A673 (cell line): ENCODE measurements around the gene PM20D1. TPM values are rescaled to one million over a fixed set of nuclear protein-coding genes. Genes with fewer than 3 reads are reported as not detected.
"Not testable (repeated sequence)": the region's sequence is repeated elsewhere in the genome, so short reads cannot be mapped to it uniquely, and the experiment has no call there.

Experiments
- BruUV-seq: library from RNA; stranded (reverse); fragments of 400-500 nt; replicated peaks from 2 replicates; lab custom pipeline; 2021; lab: Mats Ljungman, UMichigan
- CTCF ChIA-PET: fragments of 300-600 bp; sonication (Branson Sonifier 250); formaldehyde crosslinking; loops from one replicate; lab custom pipeline; 2022; ENCODE audit warnings: antibody characterized with exemption; lab: Charles Lee
- POLR2A ChIA-PET: fragments of 300-600 bp; sonication (Branson Sonifier 250); formaldehyde crosslinking; loops from one replicate; lab custom pipeline; 2022; ENCODE audit warnings: antibody characterized with exemption; ENCODE audit not compliant: low non-redundant PET; lab: Charles Lee
- DNase-seq: peaks from one replicate; pipeline ENCODE4 v3.0.0-alpha.2; 2015; ENCODE audit warnings: low spot score
- H3K27ac ChIP-seq: fragments of 200-600 bp; sonication (generic); 2 replicates; pipeline ENCODE4 v1.5.1; 2016; ENCODE audit warnings: mixed run types, low read depth, mild to moderate bottlenecking, mixed read lengths, antibody characterized with exemption, low read length; ENCODE audit not compliant: poor library complexity, severe bottlenecking
- H3K27me3 ChIP-seq: fragments of 200-600 bp; sonication (generic); replicated peaks from 2 replicates; pipeline ENCODE4 v1.6.1; 2017; ENCODE audit warnings: mixed run types, low read depth, mild to moderate bottlenecking, mixed read lengths, antibody characterized with exemption, low read length; ENCODE audit not compliant: insufficient read depth, poor library complexity
- H3K36me3 ChIP-seq: fragments of 200-600 bp; sonication (generic); 2 replicates; pipeline ENCODE4 v1.6.1; 2016; ENCODE audit warnings: mixed run types, mild to moderate bottlenecking, mixed read lengths, antibody characterized with exemption, low read length; ENCODE audit not compliant: insufficient read depth, poor library complexity, severe bottlenecking
- H3K4me1 ChIP-seq: fragments of 200-600 bp; sonication (generic); 2 replicates; pipeline ENCODE4 v1.6.1; 2017; ENCODE audit warnings: mixed run types, mild to moderate bottlenecking, mixed read lengths, antibody characterized with exemption, low read length; ENCODE audit not compliant: insufficient read depth, poor library complexity, severe bottlenecking
- H3K4me3 ChIP-seq: fragments of 200-600 bp; sonication (generic); 2 replicates; pipeline ENCODE4 v1.5.1; 2016; ENCODE audit warnings: low read depth, mixed run types, mild to moderate bottlenecking, mixed read lengths, low read length; ENCODE audit not compliant: poor library complexity, severe bottlenecking
- H3K9me3 ChIP-seq: fragments of 200-600 bp; sonication (generic); 2 replicates; pipeline ENCODE4 v1.6.1; 2016; ENCODE audit warnings: mixed run types, low read depth, mild to moderate bottlenecking, mixed read lengths, antibody characterized with exemption, low read length; ENCODE audit not compliant: poor library complexity, severe bottlenecking
- EZH2 ChIP-seq: fragments of 200-600 bp; sonication (generic); IDR thresholded peaks from 2 replicates; pipeline ENCODE4 v1.6.1; 2017; ENCODE audit warnings: borderline replicate concordance, low read depth, mild to moderate bottlenecking, mixed read lengths, antibody characterized with exemption, low read length; ENCODE audit not compliant: poor library complexity, severe bottlenecking
- intact Hi-C: fragments of 100-400 bp; cut with micrococcal nuclease; formaldehyde crosslinking; loops from one replicate; pipeline ENCODE4 v1.10.0; 2022; ENCODE audit not compliant: unreplicated experiment
- total RNA-seq: library from RNA; stranded (reverse); gene quantifications from 2 replicates; pipeline ENCODE4 v1.2.3, GENCODE V29; 2021
- TF ChIP-seq, protein P1 (sequence below): fragments of 300-800, 200-600 bp; sonication (generic); conservative IDR thresholded peaks from 2 replicates; pipeline ENCODE4 v1.5.1; 2017; ENCODE audit warnings: low read depth, mild to moderate bottlenecking, antibody characterized with exemption, low read length, moderate library complexity, mixed read lengths

Gene PM20D1
- total RNA-seq, 1 experiment from 2014 or later = not detected

DNA sequence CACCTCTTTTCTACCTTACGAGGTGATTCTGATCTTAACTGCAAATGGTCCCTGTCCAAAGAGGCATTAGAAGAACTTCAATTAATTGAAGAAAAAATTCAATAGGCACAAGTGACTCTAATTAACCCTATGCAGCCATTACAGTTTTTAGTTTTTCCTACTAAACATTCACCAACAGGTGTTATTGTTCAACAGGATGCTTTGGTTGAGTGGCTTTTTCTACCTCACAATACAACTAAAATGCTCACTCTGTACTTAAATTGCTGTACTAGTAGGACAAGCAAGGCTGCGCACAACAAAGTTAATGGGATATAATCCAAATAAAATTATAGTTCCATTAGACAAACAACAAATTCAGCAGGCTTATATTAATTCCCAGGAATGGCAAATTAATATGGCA is 11.6 kb upstream of the PM20D1 start:
- Histone ChIP-seq H3K27ac (no peak overlapping the region), H3K4me3 (no peak overlapping the region), H3K27me3 (peaks cover 35% of the 10 kb centered on the region), H3K4me1 (no peaks in the 10 kb centered on the region), H3K36me3 (no peaks in the 10 kb centered on the region), H3K9me3 (no peaks in the 10 kb centered on the region)
- intact Hi-C loops = no loop called here
- no peak for DNase-seq
- ChIA-PET CTCF (no interaction called here), POLR2A (no interaction called here)
- TF ChIP-seq, protein P1, sequence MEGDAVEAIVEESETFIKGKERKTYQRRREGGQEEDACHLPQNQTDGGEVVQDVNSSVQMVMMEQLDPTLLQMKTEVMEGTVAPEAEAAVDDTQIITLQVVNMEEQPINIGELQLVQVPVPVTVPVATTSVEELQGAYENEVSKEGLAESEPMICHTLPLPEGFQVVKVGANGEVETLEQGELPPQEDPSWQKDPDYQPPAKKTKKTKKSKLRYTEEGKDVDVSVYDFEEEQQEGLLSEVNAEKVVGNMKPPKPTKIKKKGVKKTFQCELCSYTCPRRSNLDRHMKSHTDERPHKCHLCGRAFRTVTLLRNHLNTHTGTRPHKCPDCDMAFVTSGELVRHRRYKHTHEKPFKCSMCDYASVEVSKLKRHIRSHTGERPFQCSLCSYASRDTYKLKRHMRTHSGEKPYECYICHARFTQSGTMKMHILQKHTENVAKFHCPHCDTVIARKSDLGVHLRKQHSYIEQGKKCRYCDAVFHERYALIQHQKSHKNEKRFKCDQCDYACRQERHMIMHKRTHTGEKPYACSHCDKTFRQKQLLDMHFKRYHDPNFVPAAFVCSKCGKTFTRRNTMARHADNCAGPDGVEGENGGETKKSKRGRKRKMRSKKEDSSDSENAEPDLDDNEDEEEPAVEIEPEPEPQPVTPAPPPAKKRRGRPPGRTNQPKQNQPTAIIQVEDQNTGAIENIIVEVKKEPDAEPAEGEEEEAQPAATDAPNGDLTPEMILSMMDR = no peak
- TF ChIP-seq EZH2 = no peak
- BruUV-seq = no TSS peak

DNA sequence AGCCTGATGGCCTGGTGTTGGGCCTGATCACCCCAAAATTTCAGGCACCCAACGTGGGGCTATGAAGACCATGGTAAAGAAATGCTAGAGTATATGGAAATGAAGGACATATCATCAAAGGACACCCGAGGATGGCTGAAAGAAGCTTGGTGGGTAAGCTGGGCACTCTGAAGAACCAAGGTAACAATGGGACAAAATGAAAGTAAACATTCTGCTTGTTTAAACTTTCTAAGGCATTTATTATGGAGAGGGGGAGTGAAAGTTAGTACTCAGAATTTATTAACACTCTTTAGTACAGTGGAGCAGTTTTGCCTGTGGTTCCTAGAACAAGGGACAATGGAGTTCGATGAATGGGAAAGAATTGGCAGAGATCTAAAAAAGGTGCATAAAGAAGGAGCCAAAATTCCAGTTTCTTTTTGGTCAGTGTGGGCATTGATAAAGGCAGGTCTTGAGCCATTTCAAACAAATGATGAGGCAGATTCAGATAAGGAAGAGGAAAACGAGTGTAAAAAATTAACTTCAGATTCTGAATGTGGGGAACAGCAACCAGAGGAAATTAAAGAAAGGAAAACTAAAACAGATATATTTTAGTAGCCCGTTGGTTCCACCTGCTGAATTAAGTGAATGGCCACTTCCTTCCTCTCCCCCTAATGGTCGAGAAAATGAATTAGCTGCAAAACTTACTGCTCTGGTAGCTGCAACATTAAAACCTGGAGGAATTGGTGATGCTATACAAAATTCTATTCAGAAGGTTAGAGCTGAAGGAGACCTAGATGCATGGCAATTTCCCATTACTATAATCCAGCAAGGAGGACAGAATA is 8.4 kb upstream of the PM20D1 start:
- CTCF ChIA-PET = no interaction called here
- no peak overlapping the region for H3K4me3 ChIP-seq
- H3K9me3 ChIP-seq = no peaks in the 10 kb centered on the region
- no peaks in the 10 kb centered on the region for H3K36me3 ChIP-seq
- H3K4me1 ChIP-seq = no peaks in the 10 kb centered on the region
- POLR2A ChIA-PET = no interaction called here
- H3K27ac ChIP-seq = no peak overlapping the region
- intact Hi-C loops = no loop called here
- peaks cover 32% of the 10 kb centered on the region for H3K27me3 ChIP-seq
- TF ChIP-seq EZH2 = no peak
- TF ChIP-seq, protein P1 = no peak
- no peak for DNase-seq
- no TSS peak for BruUV-seq

DNA sequence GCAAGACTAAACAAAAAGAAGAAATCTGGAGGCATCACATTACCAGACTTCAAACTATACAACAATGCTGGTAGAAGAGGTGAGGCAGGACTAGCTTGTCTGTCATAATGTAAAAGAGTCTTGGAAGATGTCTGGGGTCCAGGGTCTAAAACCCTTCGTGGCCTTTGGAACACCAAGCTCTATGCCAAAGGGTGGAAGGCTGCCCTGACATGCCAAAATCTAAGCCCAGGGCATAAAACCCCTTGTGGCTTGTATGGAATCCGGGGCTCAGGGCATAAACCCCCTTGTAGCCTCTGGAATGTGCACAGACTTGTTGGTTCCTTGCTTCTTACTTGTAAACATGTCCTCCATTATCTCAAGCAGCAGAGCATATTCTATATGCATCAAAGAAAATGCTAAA is 7.6 kb upstream of the PM20D1 start:
- DNase-seq, intact Hi-C loops, H3K4me3 ChIP-seq, CTCF ChIA-PET, H3K27ac ChIP-seq, H3K9me3 ChIP-seq, H3K36me3 ChIP-seq, POLR2A ChIA-PET, H3K4me1 ChIP-seq, BruUV-seq: not testable (repeated sequence)
- peaks cover 26% of the 10 kb centered on the region for H3K27me3 ChIP-seq

DNA sequence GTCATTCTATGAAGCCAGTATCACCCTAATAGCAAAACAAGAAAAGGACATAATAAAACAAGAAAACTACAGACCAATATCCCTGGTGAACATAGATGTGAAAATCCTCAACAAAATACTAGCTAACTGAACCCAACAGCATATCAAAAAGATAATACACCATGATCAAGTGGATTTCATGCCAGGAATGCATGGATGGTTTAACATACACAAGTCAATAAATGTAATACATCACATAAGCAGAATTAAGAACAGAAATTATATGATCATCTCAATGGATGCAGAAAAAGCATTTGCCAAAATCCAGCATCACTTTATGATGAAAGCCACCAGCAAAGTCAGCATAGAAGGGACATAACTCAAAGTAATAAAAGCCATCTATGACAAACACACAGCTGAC is 6.5 kb upstream of the PM20D1 start:
- no TSS peak for BruUV-seq
- H3K9me3 ChIP-seq = no peaks in the 10 kb centered on the region
- intact Hi-C loops = no loop called here
- peaks cover 16% of the 10 kb centered on the region for H3K27me3 ChIP-seq
- DNase-seq = no peak
- CTCF ChIA-PET = no interaction called here
- no peaks in the 10 kb centered on the region for H3K4me1 ChIP-seq
- no peak overlapping the region for H3K27ac ChIP-seq
- TF ChIP-seq, protein P1 = no peak
- no peak for TF ChIP-seq EZH2
- POLR2A ChIA-PET = no interaction called here
- no peak overlapping the region for H3K4me3 ChIP-seq
- no peaks in the 10 kb centered on the region for H3K36me3 ChIP-seq
